Ecto neural progenitor cell (in vitro differentiated cells): ENCODE data around the gene SLC4A11.

Experiments used
- DNase-seq: peaks from one replicate; pipeline ENCODE4 v3.0.0-alpha.2; 2018; ENCODE audit warnings: low spot score

The SLC4A11 gene

GRCh38 chr20:3239026-3239866 lies at the start of gene SLC4A11:
Gene SLC4A11, minus strand, starts transcription at chr20:3239190. Its CDS starts 53 bp downstream, at chr20:3239137.
- DNase-seq: peak; percentile 70

DNA sequence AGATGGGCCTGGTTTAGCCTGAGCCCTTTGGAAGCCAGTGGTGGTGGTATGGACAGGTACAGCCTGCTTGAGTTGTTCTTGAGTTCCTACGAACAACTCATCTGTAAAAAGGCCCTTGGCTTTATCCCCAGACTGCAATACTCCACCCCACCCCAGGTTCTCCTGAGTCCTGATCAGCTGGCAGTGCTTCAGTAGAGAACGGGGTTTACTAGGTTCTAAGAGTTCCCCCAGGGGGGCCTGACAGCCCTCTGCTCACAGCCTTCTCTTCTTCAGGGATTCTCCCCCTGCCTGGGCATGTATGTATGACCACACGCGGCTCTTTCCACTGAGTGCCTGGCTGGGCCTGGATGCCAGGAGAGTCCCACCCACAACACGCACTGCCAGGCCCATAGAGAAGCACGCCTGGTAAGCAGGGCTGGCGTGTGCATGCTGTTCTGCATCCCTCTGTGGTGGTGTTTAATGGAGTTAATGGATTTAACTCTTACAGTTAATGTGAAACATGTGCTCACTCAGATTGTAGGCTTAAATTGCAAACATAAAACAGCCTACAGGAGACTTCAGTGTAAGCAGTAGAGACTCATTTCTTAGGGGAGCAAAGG lies 44.3 kb upstream of the SLC4A11 start:
- no peak for DNase-seq

DNA sequence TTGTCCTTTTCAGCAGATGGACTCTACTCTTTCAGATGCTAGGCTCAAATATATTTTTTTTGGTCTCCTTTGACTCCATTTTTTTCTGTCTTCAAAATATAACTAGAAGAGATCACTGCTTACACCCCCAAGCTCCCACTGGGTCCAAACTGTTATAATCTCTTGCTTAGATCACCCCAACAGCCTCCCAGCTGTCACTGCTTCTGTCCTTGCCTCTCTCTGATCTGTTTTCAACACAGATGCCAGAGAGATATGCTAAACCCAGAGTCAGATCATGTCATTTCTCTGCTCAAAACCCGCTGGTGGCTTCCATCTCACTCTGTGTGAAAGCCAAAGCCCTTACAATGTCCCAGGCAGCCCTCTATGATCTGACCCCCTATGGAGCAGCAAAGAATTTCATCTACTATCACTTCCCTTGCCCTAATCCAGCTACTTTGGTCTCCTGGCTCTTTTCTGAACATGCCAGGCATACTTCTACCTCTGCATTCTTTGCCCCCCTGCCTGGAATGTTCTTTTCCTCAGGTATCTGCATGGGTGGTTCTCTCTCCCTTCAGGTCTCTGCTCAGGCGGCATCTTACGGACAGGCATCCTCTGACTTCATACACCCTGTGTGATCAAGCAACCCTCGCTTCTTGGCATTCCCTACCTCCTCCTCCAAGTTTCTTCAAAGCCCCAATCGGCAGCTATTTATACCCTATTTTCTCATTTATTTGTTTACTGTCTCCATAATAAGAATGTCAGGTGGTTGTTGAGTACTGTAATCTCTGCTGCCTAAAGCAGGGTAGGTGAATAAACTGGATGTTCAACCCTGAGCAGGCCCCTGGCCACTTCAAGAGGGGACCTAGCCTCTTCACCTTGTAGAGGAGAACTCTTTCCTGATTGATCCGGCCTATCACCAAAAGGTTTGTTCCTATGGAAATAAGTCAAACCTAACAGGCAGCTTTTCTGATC lies 43.6 kb upstream of the SLC4A11 start:
- no peak for DNase-seq

DNA sequence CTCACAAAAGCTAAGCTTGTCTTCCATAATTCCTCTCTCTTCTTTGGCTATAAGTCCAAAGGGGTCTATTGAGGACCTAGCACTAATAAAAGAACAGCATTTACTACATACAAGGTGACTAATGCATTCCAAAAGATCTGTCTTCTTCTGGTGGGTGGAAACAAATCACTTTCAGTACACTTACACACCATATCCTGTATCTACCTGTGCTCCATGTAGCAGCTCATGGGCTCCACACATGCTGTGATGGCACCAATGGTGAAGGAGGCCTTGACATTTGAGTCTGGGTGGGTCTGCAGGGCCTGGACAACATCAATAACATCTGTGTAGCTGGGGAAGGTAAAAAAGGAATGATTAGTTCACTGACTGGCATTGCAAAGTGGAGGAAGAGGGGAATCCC lies 42.4 kb upstream of the SLC4A11 start:
- DNase-seq: no peak

GRCh38 chr20:3279761-3280160 lies 40.8 kb upstream of the SLC4A11 start:
- DNase-seq: no peak

DNA sequence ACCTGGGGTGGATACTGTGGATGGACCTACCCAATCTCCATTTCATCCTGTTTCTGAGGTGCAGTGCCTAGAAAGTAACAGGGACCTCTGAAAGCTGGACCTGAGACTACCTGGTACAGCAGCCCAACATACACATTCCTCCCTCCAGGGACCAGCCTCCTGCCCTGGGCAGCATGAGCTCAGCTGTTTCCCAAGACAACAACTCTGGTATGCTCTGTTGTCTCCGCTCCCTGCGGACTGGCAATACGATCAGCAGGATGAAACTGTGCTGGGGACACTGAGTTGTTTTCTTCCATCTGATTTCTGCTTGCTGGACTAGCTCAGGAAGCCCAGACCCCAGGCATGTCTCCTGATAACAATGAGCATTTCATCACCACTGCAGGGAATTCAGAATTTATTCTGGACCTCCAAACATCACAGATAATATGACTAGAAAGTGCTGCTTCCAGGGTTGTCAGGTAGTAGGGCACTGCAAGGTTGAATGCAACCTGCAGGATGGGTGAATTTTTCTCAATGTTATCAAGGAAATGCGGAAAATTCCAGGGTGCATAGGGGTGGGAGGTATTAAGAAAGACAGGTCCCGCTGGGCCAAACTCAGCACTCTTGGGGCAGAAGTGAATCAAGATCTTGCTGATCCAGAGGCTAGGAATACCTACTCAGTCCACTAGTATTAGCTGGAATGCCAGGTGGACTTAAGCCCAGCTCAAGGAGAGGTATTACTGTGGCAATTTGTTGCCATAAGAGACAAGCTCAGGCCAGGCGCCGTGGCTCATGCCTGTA lies 38.9 kb upstream of the SLC4A11 start:
- no peak for DNase-seq

- no peak for DNase-seq
Measured at GRCh38 chr20:3276680-3277015, 37.7 kb upstream of the SLC4A11 start.

GRCh38 chr20:3275966-3276679 lies 37.1 kb upstream of the SLC4A11 start:
- no peak for DNase-seq

DNA sequence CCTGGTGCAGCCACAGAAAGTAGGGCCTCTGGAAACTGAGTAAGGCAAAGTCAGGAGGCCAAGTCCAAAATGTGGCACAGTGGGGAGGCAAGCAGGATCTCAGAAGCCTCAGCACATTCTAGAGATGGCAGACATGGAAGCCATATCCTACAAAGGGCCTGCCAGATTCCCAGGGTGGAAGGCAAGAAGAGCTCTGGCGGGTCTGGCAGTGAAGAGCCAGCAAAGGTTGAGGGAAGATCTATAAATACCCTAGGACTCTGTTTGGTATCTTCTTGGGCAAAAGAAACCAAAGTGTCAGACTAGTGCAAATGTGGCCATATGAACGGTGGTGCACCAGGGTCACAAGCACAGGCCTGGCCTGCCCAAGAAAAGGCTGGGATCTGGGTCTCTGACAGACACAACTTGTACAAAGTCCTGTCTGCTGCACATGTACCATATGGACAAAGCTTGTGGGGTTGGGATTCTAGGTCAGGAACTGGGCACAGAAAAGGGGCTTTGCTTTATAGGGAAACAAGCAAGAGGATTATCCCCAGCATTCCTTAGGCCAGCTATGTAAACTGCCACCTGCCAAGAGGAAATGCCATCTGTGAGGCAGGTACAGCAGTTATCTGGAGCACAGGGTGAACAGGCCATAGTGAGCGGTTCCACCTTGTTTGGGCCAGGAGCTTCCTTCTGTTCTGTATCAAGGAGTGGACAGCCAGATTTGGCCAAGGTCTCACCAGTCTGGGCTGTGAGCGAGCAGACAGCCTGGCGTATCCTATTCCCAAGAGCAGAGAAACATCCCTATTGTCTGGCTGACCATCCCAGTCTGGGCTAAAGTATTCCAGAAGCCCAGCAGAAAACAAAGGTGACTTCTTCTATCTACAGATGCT lies 36.3 kb upstream of the SLC4A11 start:
- no peak for DNase-seq

DNA sequence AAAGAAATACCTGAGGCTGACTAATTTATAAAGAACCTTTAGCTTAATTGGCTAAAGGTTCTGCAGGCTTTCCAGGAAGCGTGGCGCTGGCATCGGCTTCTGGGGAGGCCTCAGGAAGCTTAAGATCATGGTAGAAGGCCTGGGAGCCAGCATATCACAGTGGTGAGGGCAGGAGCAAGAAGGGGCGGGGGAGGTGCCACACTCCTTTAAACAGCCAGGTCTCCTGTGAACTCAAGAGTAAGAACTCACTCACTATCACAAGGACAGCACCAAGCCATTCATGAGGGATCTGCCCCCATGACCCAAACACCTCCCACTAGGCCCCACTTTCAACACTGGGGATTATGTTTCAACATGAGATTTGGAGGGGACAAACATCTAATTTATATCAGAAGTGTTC lies 34.4 kb upstream of the SLC4A11 start:
- DNase-seq: no peak

DNA sequence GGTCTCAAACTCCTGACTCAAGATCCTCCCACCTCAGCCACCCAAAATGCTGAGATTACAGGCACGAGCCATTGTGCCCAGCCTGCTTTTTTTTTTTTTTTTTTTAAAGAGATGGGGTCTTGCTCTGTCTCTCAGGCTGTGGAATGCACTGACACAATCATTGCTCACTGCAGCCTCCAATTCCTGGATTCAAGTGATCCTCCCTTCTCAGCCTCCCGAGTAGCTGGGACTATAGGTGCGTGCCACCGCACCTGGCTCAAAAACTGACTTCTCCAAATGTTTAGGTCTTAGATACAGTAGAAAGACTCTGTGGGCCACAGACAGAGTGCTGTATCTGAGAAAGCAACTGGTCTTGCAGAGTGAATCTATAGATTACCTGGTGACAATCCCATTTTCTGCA lies 31.1 kb upstream of the SLC4A11 start:
- DNase-seq: no peak

- no peak for DNase-seq
Measured at GRCh38 chr20:3262566-3262965, 23.6 kb upstream of the SLC4A11 start.

GRCh38 chr20:3258429-3258828 lies 19.4 kb upstream of the SLC4A11 start:
- DNase-seq: no peak

DNA sequence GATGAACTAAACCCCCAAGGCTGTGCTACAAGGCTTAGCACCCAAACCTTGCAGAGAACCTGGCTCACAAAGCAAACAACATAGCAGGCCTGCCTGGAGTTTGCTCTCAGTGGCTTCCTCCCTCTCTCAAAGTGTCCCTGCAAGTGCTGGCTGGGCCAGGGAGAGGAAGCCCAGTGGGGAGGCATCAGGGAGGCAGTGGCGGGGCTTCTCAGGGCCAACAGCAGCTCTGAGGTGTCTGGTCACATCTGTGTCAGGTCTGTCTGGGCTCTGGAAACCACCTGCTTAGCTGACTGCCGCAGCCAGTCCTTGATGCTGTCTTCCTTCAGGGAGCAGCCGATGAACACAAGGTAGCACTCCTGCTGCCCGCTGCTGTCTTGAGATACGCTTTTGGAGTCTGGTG lies 16.7 kb upstream of the SLC4A11 start:
- no peak for DNase-seq

DNA sequence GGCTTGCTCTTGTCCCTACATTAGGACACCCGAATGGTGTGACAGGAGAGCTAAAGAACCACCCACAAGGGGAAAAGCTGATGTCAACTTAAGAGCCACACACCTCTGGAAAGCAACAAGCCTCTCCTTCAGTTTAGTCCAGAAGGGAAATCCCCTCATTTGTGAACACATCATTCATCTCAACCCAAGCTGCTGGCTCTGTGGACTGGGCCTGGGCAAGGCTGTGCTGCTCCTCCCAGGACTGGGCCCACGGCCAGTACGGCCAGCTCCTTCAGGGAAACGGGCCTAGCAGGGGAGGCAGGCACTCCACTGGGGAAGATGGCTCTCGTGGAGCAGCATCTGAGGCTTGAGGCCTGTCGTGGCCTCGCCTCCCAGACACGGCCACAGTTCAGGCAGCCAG lies 12.8 kb upstream of the SLC4A11 start:
- DNase-seq: no peak

DNA sequence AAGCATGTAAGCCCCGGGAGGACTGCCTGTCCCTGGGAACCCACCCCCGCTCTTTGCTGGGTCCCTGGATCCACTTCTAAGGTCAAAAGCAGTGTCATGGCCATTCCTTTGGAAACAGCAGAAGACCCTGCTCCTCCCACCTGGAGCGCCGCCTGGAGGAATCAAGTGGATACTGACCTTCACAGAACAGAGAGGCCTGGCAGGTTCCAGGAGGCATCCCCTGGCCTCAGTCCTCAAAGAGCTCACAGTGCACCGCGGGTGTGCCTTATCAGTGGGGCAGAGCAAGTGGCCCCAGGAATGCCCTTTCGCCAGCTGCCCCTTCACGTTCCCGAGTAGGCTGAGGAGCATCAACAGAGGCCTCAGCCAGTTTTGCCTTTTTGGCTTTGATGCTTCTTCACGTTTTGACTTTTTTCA lies 11.1 kb upstream of the SLC4A11 start:
- DNase-seq: no peak

DNA sequence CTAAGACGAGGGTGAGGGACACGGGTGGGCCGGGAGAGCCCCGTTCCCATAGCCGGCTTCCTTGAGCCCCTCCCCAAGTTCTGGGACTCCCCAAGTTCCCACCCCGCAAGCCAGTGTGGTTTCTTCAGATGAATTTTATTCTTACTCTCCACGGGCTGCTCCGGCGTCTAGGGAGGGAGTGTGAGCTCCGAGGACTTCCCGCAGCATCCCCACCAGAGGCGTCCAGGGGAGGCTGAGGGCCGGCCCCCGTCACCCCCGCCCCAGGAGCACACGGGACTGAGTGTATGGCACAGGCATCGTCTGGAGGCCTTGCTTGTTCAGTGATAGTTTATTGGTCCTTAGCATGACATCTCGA lies 10.0 kb upstream of the SLC4A11 start:
- DNase-seq: no peak

DNA sequence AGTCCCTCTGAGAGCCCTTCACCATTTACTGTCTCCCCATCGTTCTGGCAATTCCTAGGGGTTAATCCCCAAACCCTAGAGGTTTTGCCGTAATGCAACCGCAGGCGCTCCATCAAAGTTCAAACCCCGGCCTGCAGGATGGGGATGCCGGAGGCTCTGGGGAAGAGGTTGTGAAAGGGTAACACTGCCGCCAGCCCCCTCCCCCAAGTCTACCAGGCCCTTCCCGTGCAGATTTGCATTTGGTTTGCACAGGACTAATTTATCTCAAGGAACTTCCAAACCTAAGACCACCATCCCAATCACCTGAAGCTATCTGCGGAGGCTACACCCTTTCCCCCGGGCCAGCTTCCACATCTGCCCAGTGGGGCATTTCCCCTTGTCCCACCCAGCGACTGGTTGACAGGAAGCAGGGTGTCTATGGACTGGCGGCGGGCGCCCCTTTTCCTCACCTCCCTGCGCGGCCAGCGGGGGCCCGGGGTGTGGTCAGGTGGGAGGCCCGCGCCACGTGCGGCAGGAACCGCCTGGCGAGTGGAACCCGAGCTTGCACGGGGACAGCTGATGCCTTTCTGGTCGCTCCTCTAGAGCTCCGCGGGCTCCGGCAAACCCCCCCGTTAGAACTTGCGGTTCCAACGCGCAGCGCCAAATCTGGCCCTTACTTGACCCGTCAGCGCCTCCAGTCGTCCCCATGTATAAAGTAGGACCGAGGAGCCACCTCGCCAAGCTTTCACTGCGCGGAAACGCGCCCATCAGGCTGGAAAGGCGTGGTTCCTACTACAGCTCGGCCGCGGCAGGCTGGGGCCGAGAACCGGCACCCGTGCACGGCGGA lies 9.4 kb upstream of the SLC4A11 start:
- DNase-seq: peak; percentile 71

DNA sequence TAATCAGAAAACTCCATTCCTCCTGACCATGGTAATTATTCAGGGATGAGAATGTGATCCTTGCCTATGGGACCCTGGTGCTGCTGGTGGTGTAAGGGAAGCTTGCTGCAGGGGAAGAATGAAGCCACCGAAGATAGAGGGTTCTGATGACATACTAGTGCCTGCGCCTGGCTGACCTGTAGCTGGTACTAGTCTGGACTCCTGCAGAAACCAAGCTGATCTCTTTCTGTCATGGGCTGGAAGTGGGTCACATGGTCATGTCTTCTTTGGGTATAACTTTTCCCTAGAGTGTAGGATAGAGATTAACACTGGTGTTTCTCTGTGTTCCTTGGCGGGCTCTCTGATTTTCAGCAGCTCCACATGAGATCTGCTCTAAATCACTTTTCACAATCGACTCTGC lies 8.6 kb upstream of the SLC4A11 start:
- DNase-seq: no peak

DNA sequence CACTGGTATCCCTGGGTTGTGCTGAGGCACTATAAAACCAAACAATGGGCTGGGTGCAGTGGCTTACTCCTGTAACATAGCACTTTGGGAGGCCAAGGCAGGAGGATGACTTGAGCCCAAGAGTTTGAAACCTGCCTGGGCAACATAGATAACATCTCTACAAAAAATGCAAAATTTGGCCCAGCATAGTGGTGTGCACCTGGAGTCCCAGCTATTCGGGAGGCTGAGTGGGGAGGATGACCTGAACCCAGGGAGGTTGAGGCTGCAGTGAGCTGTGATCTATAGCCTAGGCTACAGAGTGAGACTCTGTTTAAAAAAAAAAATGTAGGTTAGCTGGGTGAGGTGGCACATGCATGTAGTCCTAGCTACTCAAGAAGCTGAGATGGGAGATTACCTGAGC lies 7.7 kb upstream of the SLC4A11 start:
- DNase-seq: no peak
